Measurements from ENCODE around the gene LYPD6B. TPM values are rescaled to one million over a fixed set of nuclear protein-coding genes. Genes with fewer than 3 reads are reported as not detected.

Gene LYPD6B
- polyA plus RNA-seq, 1 of the 3 experiments (the other 2 are of a cell fraction), result 18.2 TPM

DNA sequence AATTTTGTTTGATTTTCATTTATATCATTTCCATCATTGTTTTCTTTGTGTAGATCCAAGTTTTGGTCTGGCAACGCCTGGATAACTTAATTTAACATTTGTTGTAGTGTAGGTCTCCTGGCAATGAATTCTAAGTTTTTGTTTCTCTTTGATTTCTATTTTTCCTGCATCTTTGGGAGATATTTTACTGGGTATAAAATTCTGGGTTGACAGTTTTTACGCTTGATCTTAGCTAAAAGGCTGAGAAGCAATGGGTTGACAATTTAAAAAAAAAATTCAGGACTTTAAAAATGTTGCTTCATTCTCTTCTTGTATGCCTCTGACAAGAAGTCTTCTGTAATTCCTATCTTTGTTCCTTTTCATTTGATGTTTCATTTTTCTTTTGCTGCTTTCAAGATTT is 8.6 kb downstream of the LYPD6B start:
- Histone ChIP-seq H4K20me1 (ENCODE audit: insufficient read depth) (no peaks in the 10 kb centered on the region), H3F3A (replicated peaks; ENCODE audit: insufficient read depth) (no peaks in the 10 kb centered on the region), H3K4me1 (ENCODE audit: control insufficient read depth in 1 of 2, insufficient read depth in 2 of 2, low read depth in 1 of 2, low read length in 1 of 2) (no peaks in the 10 kb centered on the region), H3K79me2 (ENCODE audit: insufficient read depth) (no peaks in the 10 kb centered on the region), H3K9ac (no peak overlapping the region), H3K27ac (ENCODE audit: low read depth in 2 of 2, low read length in 1 of 2) (no peak overlapping the region), H3K4me2 (no peak overlapping the region), H3K9me2 (no peaks in the 10 kb centered on the region), H3K4me3 (ENCODE audit: low read depth in 2 of 2, low read length in 1 of 2) (no peak overlapping the region), H3K9me3 (peaks cover 23% of the 10 kb centered on the region), H2AFZ (ENCODE audit: low read depth) (no peak overlapping the region), H3K27me3 (ENCODE audit: insufficient read depth) (no peaks in the 10 kb centered on the region), H3K36me3 (replicated peaks in 1 of 2; ENCODE audit: control insufficient read depth in 1 of 2, insufficient read depth in 2 of 2, low read length in 1 of 2) (no peaks in the 10 kb centered on the region)
- ChIA-PET POLR2A (no interaction called here), CTCF (interaction anchor here (1.2 to 1.5 kb wide), 2 partner anchors 8 to 31 kb away, joined by 4 read pairs; partner anchors contain the start of gene LYPD6B)
- no peak for DNase-seq
- 47% methylated on average over 2 of the region's 2 CpGs for WGBS (ENCODE audit: low lambda C conversion rate)
- no peak for TF ChIP-seq EZH2phosphoT487 (IDR thresholded peaks at IDR 0.05; ENCODE audit: borderline replicate concordance, low read depth)
- TF ChIP-seq RFX5 (IDR thresholded peaks at IDR 0.05; ENCODE audit: low read length), result no peak
- TF ChIP-seq TAF1 (IDR thresholded peaks at IDR 0.05; ENCODE audit: borderline replicate concordance, low read depth, low read length), result no peak
- TF ChIP-seq FOSL2 (IDR thresholded peaks at IDR 0.05; ENCODE audit: borderline replicate concordance, low read depth), result no peak
- no peak for TF ChIP-seq CHD2 (IDR thresholded peaks at IDR 0.05; ENCODE audit: low read length, partially characterized antibody)
- no peak for TF ChIP-seq MEF2A (IDR thresholded peaks at IDR 0.05; ENCODE audit: borderline replicate concordance, low read depth)
- TF ChIP-seq SIN3A (IDR thresholded peaks at IDR 0.05; ENCODE audit: borderline replicate concordance, low read depth, low read length), result no peak
- TF ChIP-seq SMC3 (IDR thresholded peaks at IDR 0.05; ENCODE audit: low read depth, low read length), result no peak
- TF ChIP-seq GATA2 (CRISPR knock-in tag; IDR thresholded peaks at IDR 0.05), result no peak
- no peak for TF ChIP-seq EP300 (IDR thresholded peaks at IDR 0.05; ENCODE audit: borderline replicate concordance in 1 of 2, low read depth in 1 of 2, low read length in 1 of 2)
- no peak for TF ChIP-seq NRF1 (IDR thresholded peaks at IDR 0.05; ENCODE audit: low read depth, low read length)
- TF ChIP-seq, protein P1, sequence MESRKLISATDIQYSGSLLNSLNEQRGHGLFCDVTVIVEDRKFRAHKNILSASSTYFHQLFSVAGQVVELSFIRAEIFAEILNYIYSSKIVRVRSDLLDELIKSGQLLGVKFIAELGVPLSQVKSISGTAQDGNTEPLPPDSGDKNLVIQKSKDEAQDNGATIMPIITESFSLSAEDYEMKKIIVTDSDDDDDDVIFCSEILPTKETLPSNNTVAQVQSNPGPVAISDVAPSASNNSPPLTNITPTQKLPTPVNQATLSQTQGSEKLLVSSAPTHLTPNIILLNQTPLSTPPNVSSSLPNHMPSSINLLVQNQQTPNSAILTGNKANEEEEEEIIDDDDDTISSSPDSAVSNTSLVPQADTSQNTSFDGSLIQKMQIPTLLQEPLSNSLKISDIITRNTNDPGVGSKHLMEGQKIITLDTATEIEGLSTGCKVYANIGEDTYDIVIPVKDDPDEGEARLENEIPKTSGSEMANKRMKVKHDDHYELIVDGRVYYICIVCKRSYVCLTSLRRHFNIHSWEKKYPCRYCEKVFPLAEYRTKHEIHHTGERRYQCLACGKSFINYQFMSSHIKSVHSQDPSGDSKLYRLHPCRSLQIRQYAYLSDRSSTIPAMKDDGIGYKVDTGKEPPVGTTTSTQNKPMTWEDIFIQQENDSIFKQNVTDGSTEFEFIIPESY (IDR thresholded peaks at IDR 0.05; ENCODE audit: borderline replicate concordance, low read depth), result no peak
- TF ChIP-seq, protein P2, sequence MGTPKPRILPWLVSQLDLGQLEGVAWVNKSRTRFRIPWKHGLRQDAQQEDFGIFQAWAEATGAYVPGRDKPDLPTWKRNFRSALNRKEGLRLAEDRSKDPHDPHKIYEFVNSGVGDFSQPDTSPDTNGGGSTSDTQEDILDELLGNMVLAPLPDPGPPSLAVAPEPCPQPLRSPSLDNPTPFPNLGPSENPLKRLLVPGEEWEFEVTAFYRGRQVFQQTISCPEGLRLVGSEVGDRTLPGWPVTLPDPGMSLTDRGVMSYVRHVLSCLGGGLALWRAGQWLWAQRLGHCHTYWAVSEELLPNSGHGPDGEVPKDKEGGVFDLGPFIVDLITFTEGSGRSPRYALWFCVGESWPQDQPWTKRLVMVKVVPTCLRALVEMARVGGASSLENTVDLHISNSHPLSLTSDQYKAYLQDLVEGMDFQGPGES (IDR thresholded peaks at IDR 0.05; ENCODE audit: low read depth, low read length), result no peak
- TF ChIP-seq TCF12 (IDR thresholded peaks at IDR 0.05), result no peak
- TF ChIP-seq GABPA (IDR thresholded peaks at IDR 0.05; ENCODE audit: low read depth), result no peak
- TF ChIP-seq, protein P3, sequence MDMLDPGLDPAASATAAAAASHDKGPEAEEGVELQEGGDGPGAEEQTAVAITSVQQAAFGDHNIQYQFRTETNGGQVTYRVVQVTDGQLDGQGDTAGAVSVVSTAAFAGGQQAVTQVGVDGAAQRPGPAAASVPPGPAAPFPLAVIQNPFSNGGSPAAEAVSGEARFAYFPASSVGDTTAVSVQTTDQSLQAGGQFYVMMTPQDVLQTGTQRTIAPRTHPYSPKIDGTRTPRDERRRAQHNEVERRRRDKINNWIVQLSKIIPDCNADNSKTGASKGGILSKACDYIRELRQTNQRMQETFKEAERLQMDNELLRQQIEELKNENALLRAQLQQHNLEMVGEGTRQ (IDR thresholded peaks at IDR 0.05; ENCODE audit: borderline replicate concordance, low read depth, low read length), result no peak

All from SK-N-SH (cell line).